NCI-H1694 treated with DMSO at 0.1 percent for 48 hours (cell line): ENCODE results near the gene STRN.
"Not testable (repeated sequence)": the region's sequence is repeated elsewhere in the genome, so short reads cannot be mapped to it uniquely, and the experiment has no call there.

Experiments
- DNase-seq: peaks from one replicate; lab custom pipeline; 2025; lab: John Stamatoyannopoulos, UW

Gene STRN

GRCh38 chr2:36839976-36840617 lies 126.2 kb downstream of the STRN start:
- no peak for DNase-seq

DNA sequence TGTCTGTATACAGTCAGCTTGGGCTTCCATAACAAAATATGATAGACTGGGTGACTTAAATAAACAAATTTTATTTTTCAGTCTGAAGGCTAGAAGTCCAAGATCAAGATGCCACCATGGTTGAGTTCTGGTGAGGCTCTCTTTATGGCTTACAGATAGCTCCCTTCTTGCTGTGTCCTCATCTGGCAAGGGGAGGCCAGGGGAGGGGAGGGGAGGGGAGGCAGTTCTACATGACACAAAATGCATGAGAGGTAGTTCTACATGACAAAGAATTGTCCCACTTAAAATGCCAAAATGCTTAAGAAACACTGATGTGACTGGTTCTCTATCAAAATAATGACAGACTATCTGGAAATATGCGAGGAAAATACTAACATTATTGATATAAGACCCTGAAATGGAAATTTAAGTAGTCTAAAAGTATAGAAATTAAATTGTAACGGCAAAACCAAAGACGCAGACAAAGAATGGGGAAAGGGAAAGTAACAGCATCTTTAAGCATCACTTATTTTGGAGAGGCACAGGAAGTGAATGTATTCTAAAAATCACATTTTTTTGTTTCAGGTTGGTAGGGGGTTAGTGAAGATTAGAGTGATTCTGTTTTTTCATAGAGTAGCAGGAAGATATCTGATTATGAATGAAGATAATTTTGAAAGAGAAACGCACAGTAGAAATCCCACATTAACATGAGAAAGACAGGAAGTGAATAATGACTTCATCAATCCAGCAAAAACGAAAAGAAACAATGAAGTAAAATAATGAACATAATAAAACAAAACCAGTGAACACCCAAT lies 131.4 kb downstream of the STRN start:
- DNase-seq = no peak

GRCh38 chr2:36834203-36834602 lies 132.1 kb downstream of the STRN start:
- no peak for DNase-seq

GRCh38 chr2:36831185-36831584 lies 135.2 kb downstream of the STRN start:
- no peak for DNase-seq

GRCh38 chr2:36824683-36825082 lies 141.7 kb downstream of the STRN start:
- DNase-seq = not testable (repeated sequence)

DNA sequence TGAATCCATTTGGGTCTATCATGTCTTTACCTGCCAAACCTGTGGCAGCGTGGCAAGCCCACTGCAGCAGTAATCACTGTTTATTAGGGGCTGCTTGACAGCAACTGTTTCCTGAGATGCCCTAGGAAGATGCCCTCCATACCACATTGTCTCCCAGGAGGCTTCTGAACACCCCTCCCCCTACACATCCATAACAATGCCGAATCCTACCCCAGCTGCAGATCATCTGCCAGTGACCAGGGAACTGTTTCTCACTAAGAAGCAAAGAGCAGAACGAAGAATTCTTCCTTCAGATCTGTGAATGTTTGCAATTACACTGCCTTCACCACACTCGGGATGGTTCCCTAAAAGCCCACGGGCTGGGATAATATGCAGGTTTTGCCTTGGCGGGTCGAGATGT lies 142.1 kb downstream of the STRN start:
- DNase-seq = no peak

- DNase-seq = no peak
Observed at GRCh38 chr2:36823862-36824261, 142.5 kb downstream of the STRN start.

DNA sequence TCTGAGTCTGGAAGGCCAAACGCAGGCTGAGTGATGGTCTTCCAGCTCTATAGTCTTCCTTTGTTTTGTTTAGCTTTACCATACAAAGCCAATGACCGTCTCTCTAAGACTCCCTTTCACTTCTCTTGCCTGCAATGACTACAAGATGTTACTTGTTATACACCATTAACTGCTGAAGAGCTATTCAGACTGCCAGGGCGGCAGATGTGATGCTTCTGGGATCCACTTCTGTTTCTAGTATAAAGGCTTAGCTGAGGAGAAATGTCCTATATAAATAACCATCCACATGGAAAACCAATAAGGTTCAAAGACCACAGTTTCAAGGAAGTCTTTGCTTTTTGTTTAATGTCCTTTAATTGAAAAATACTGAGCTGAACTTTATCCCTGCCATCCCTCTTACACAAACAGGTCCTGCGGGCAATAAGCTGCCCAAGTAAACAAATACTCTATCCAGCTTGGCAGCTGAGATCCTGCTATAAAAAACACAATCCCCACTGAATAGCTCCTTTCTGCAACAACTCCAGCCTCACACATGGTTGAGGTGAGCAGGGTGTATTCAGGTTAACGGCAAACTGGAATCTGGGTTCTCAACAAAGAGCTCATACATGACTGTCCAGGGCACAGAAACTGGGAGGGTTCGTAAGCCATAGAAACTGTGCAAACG lies 145.3 kb downstream of the STRN start:
- DNase-seq = no peak

DNA sequence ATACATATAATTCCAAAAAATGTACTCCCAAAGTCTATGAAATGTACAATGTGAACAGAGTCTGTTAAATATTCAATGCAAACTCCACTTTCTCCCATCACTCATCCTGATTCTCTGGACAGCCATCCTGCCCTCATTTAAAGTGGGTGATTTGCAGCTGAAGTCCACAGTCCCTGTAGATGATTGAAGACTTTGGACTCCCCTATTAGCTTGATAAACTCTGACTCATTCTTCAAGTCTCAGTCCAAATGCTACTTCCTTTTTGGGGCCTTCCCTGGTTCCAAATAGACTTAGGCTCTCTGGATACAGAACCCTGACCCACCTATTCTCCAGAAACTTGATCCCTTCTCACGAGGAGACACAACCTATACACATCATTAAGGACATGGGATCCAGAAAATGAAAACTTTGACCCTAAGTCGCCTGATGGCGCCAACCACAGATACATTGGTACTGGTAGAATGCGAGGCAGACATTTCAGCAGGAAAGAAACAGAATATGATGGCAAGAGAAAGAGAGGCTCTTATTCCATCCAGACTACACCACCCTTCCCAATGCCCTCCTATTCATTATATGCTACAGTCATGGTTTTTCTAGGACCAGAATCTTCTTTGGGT lies 147.1 kb downstream of the STRN start:
- DNase-seq = no peak

- DNase-seq = no peak
Observed at GRCh38 chr2:36818542-36818941, 147.8 kb downstream of the STRN start.

DNA sequence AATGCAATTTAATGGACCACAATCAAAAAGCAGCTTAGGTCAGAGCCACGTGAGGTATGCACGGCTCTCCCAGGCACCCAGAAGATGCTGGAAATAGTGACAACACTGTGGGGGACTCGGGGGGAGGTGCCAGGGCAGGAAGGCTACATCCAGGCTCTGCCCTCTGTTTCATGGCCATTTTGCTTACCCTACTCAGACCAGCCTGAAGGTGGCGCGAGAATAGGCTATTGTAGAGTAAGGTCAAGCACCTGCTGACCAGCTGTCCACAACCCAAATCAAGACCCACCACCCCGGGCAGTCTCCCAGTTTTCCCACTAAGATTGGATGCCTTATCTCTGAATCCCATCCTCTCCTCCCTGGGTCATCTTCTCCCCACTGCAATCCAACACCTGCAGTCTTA lies 154.1 kb downstream of the STRN start:
- DNase-seq = no peak

- no peak for DNase-seq
Observed at GRCh38 chr2:36811071-36811470, 155.3 kb downstream of the STRN start.

DNA sequence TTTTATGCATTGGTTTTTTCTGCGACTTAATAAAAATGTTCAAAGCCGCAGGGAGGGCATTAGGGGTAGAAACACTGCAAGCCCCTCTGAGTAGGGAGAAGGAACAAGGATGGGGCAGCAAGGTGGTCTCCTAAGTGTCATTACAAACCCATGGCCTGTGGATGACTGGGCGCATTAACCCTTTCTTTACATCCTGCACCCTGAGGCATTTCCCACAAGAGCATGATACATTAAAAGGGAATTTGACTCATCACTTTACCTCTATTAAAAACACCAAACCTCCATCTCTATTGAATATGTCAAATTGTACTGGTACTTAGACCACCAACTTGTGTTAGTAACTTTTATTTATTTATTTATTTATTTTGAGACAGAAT lies 157.3 kb downstream of the STRN start:
- DNase-seq = no peak

- no peak for DNase-seq
Observed at GRCh38 chr2:36808386-36809068, 157.8 kb downstream of the STRN start.

- no peak for DNase-seq
Observed at GRCh38 chr2:36807223-36807886, 159.0 kb downstream of the STRN start.

- no peak for DNase-seq
Observed at GRCh38 chr2:36805635-36806224, 160.6 kb downstream of the STRN start.

DNA sequence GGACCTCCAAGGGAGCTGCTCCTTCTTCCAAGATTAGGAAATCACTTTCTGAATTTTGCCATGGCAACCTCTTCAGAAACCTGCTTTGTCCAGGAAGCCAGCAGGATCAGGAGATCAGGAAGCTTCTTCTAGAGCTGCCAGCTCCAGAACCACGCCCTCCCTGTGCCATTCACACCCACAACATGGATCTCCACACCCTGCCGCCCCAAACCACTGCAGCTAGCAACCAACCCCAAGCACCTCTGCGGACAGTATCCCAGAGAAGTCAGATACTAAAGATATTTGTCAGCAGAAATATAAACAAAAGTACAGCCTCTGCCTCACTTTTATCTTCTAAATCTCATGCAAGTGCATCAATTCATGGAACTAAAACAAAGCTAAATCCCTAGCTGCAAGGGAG lies 163.4 kb downstream of the STRN start:
- no peak for DNase-seq

DNA sequence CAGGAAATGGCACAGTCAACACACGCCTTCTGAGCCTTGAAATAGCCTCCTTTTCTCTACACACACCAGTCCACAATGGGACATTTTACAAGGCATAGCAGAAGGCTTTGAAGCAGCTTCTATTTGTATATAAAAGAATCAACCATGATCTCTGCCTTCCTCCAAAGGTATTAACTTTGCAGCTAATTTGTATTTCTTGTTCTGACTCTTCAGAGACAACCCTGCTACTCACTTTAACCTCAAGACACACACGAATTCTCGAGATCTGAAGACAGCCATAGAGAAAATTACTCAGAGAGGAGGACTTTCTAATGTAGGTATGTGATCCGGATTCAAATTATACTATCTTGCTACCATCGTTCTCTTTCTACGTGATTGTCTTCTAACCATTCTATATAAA lies 165.2 kb downstream of the STRN start:
- no peak for DNase-seq

- DNase-seq = no peak
Observed at GRCh38 chr2:36800381-36800780, 166.0 kb downstream of the STRN start.

DNA sequence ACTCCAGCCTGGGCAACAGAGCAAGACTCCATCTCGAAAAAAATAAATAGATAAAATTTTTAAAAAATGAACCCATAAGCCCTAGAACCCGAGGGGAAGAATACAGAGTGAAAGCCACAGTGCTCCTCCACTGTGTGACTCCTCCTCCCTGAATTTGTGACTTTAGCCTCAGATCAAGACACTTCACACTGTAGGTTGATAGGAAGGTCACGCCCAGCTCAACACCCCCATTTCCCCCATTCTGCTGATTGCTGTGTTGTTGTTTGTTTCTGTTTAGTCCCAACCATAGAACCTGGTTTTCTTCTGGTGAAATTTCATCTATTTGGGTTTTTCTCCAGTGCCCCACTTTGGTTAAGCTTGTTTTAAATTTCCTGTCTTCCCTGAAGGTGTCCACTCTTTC lies 167.6 kb downstream of the STRN start:
- no peak for DNase-seq

GRCh38 chr2:36797324-36798070 lies 168.8 kb downstream of the STRN start:
- no peak for DNase-seq
